ENCODE data around the gene ANKS1B.

The ANKS1B gene

DNA sequence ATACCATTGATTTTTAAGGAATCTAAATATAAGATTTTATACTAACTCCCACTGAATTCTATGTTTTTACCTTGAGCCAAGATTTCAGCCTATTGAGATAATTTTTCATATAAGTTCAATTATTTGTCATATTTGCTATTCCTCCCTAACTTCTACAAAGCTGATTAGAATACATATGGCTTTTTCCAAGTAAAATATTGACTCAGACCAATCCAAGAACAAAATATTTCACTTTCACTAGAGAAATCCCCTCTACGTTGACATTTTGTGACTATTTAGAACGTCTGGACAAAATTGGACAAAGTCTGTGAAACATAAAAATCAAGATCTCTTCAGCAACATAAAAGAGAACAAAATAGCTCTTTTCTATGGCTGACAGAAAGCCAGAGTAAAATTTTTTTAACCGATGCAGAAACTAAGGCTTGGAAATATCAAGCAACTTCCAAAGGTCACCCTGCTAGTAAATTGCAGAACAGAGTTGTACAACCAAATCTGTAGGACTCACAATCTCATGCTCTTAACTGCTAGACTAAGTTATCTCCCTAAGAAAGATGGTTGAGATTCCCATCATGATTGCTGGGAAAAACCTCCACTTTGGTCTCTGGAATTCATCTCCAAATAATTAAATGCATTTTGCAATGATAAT, 219.1 kb downstream of the ANKS1B start:
- Histone ChIP-seq H3K4me1 (ENCODE audit: control insufficient read depth, insufficient read depth, low read length, poor library complexity, severe bottlenecking) (no peaks in the 10 kb centered on the region), H3K36me3 (ENCODE audit: control insufficient read depth, insufficient read depth, low read length) (no peaks in the 10 kb centered on the region), H3K9me3 (ENCODE audit: control insufficient read depth, low read length) (no peaks in the 10 kb centered on the region), H3K4me3 (ENCODE audit: extremely low read depth, insufficient read depth, low read length, poor library complexity, severe bottlenecking) (no peak overlapping the region), H3K27ac (ENCODE audit: low read depth, low read length, severe bottlenecking) (no peak overlapping the region)
- WGBS, 2 experiments (ENCODE audit: insufficient coverage in 2 of 2): 84 to 90% methylated on average over 3 of the region's 3 CpGs

DNA sequence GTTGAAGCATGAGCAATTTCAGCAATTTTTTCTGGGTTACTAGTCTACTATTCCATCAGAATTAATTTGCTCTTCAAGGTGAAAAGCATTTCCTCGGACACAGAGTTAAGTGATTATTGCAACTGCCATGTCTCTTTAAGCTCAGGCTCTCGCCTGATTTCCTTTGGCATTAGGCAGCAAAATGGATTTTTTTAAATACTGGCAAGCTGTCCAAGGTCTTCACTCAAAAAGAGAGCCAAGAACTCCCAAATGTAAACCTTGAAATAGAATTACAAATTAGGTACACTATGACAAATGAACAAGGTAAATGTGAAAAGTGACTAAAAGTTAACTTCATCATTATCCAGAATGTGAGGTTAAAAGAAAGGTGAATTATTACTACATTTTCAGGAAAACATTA, 225.3 kb downstream of the ANKS1B start:
- Histone ChIP-seq H3K9me3 (ENCODE audit: control insufficient read depth, low read length) (no peaks in the 10 kb centered on the region), H3K36me3 (ENCODE audit: control insufficient read depth, insufficient read depth, low read length) (no peaks in the 10 kb centered on the region), H3K27ac (ENCODE audit: low read depth, low read length, severe bottlenecking) (no peak overlapping the region), H3K4me1 (ENCODE audit: control insufficient read depth, insufficient read depth, low read length, poor library complexity, severe bottlenecking) (no peaks in the 10 kb centered on the region), H3K4me3 (ENCODE audit: extremely low read depth, insufficient read depth, low read length, poor library complexity, severe bottlenecking) (no peak overlapping the region)
- WGBS, 2 experiments (ENCODE audit: insufficient coverage in 2 of 2): 57 to 92% methylated on average over 1 to 2 of the region's 2 CpGs

DNA sequence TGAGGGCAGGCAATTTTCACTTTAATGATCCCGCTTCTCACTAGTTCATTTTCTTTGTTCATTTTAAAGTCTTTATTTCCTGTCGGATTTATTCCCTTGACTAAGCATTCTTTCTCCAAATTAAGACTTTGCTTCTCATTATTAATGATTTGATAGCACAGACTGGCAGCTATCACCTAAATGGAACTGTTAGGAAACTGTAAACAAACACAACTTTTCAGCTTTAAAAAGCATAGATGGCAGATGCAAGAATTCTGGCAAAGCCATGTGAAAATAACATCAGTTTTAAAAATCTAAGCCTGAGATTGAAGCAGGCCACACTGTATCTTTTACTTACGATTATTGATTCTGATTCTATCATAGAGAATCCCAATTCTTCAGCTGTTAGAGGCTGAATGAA, 225.7 kb downstream of the ANKS1B start:
- Histone ChIP-seq H3K36me3 (ENCODE audit: control insufficient read depth, insufficient read depth, low read length) (no peaks in the 10 kb centered on the region), H3K4me3 (ENCODE audit: extremely low read depth, insufficient read depth, low read length, poor library complexity, severe bottlenecking) (no peak overlapping the region), H3K27ac (ENCODE audit: low read depth, low read length, severe bottlenecking) (no peak overlapping the region), H3K9me3 (ENCODE audit: control insufficient read depth, low read length) (no peaks in the 10 kb centered on the region), H3K4me1 (ENCODE audit: control insufficient read depth, insufficient read depth, low read length, poor library complexity, severe bottlenecking) (no peaks in the 10 kb centered on the region)
- 83 to 93% methylated on average over 1 to 2 of the region's 3 CpGs for WGBS, 2 experiments (ENCODE audit: insufficient coverage in 2 of 2)

DNA sequence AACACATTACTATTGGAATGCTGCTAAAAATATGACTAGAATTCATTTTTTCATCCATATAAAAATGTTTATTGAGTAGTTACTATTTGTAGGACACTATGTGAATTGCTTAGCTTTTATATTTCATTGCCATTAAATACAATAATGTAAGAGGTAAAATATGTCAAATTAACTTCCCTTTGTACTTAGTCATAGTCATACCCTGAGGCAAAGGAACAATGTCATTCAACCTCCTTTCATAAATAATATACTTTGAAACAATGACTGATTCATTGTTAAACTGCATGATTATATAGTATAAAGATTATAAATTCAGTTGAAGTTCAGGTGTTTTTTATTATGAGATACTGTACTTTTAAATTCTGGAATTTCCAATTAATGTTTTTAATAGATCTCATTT, 232.0 kb downstream of the ANKS1B start:
- Histone ChIP-seq H3K27ac (ENCODE audit: low read depth, low read length, severe bottlenecking) (no peak overlapping the region), H3K9me3 (ENCODE audit: control insufficient read depth, low read length) (no peaks in the 10 kb centered on the region), H3K4me3 (ENCODE audit: extremely low read depth, insufficient read depth, low read length, poor library complexity, severe bottlenecking) (no peak overlapping the region), H3K4me1 (ENCODE audit: control insufficient read depth, insufficient read depth, low read length, poor library complexity, severe bottlenecking) (no peaks in the 10 kb centered on the region), H3K36me3 (ENCODE audit: control insufficient read depth, insufficient read depth, low read length) (no peaks in the 10 kb centered on the region)

DNA sequence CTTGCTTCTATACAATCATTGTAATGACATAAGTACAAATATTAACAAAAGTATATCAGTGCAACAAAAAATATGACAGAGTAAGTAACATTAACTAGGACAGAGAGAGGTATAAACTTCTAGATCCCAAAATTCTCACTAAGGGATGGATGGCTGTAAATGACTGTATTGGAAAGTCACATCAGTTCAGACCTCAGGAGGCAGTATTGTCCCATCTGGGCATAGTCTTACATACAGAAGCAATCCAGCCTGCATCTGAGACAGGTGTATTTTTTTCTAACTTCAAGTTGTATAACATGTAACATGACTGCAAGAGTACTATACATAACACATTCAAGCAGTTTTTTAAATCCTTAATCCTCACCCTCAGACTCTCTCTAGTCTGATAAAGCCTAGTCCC, 238.2 kb downstream of the ANKS1B start:
- Histone ChIP-seq H3K36me3 (ENCODE audit: control insufficient read depth, insufficient read depth, low read length) (no peaks in the 10 kb centered on the region), H3K9me3 (ENCODE audit: control insufficient read depth, low read length) (no peaks in the 10 kb centered on the region), H3K27ac (ENCODE audit: low read depth, low read length, severe bottlenecking) (no peak overlapping the region), H3K4me1 (ENCODE audit: control insufficient read depth, insufficient read depth, low read length, poor library complexity, severe bottlenecking) (no peaks in the 10 kb centered on the region), H3K4me3 (ENCODE audit: extremely low read depth, insufficient read depth, low read length, poor library complexity, severe bottlenecking) (no peak overlapping the region)

DNA sequence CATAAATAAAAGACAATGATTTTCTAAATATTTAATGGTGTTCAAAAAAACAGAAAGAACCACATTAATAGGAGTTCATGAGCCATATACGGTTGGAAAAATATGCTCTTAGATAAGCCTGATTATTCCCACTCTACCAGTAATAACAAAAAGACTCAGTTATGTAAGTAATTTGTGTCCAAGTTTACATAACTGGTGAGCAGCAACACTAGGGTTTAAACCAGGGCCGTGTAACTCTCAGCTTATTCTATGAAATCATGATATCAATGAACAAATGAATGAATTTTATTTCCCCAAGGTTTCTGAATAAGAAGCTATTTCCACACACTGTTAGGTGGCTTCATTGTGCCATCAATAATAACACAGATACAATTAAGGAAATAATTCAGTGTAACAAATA, 238.8 kb downstream of the ANKS1B start:
- WGBS, 2 experiments (ENCODE audit: insufficient coverage in 2 of 2): no CpG with 5 or more reads among the region's 2 CpGs

DNA sequence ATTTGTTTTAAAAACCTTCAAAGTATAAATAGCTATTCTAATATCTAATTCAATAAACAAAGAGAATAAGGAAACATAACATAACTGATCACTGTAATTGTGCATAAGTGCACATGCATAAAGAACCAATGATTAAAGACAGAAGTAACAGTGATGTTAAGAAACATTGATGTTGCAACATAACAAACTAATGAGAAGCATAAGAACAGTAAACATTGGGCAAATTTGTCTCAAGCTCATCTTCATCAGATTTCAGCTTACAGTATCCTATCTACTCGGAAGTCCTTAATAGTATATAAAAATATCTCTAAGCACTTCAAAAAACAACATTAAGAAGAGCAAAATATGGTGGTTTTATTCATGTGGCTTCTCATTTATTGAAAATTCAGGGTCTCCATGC, 239.6 kb downstream of the ANKS1B start:
- Histone ChIP-seq H3K27ac (ENCODE audit: low read depth, low read length, severe bottlenecking) (no peak overlapping the region), H3K4me3 (ENCODE audit: extremely low read depth, insufficient read depth, low read length, poor library complexity, severe bottlenecking) (no peak overlapping the region), H3K4me1 (ENCODE audit: control insufficient read depth, insufficient read depth, low read length, poor library complexity, severe bottlenecking) (no peaks in the 10 kb centered on the region), H3K36me3 (ENCODE audit: control insufficient read depth, insufficient read depth, low read length) (no peaks in the 10 kb centered on the region), H3K9me3 (ENCODE audit: control insufficient read depth, low read length) (no peaks in the 10 kb centered on the region)
- WGBS, 2 experiments (ENCODE audit: insufficient coverage in 2 of 2): no CpG with 5 or more reads among the region's 1 CpG

More for the DNA sequence above, 238.8 kb downstream of the ANKS1B start:
- H3K36me3 ChIP-seq (ENCODE audit: control insufficient read depth, insufficient read depth, low read length): no peaks in the 10 kb centered on the region
- H3K27ac ChIP-seq (ENCODE audit: low read depth, low read length, severe bottlenecking): no peak overlapping the region
- H3K9me3 ChIP-seq (ENCODE audit: control insufficient read depth, low read length): no peaks in the 10 kb centered on the region
- no peak overlapping the region for H3K4me3 ChIP-seq (ENCODE audit: extremely low read depth, insufficient read depth, low read length, poor library complexity, severe bottlenecking)
- H3K4me1 ChIP-seq (ENCODE audit: control insufficient read depth, insufficient read depth, low read length, poor library complexity, severe bottlenecking): no peaks in the 10 kb centered on the region

DNA sequence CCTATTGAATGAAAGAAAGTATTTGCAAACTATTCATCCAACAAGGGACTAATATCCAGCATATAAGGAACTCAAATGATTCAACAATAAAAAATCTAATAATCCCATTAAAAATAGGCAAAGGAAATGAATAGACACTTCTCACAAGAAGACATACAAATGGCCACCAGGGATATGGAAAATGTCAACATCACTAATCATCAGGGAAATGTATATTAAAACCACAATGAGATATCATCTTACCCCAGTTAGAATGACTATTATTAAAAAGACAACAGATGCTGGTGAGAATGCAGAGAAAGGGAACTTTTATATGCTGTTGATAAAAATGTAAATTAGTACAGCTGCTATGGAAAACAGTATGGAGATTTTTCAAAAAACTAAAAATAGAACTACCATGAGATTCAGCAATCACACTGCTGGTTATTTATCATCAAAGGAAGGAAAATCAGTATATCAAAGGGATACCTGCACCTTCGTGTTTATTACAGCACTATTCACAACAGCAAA, 247.9 kb downstream of the ANKS1B start:
- Histone ChIP-seq H3K27ac (ENCODE audit: low read depth, low read length, severe bottlenecking) (no peak overlapping the region), H3K36me3 (ENCODE audit: control insufficient read depth, insufficient read depth, low read length) (no peaks in the 10 kb centered on the region), H3K4me3 (ENCODE audit: extremely low read depth, insufficient read depth, low read length, poor library complexity, severe bottlenecking) (no peak overlapping the region), H3K9me3 (ENCODE audit: control insufficient read depth, low read length) (no peaks in the 10 kb centered on the region), H3K4me1 (ENCODE audit: control insufficient read depth, insufficient read depth, low read length, poor library complexity, severe bottlenecking) (no peaks in the 10 kb centered on the region)
- no CpG with 5 or more reads among the region's 1 CpG for WGBS, 2 experiments (ENCODE audit: insufficient coverage in 2 of 2)

DNA sequence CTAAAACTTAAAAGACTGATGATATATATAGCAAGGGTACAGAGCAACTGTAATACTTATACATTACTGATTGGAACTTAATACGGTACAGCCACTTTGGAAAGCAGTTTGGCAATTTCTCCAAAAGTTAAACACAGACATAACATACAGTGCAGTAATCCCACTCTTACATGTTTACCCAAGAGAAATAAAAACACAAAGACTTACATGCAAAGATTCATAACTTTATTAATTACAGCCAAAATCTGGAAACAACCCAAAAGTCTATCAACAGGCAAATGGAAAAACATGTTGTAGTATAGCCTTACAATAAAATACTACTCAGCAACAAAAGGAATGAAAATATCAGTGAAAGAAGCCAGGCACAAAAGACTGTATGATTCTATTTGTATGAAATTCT, 252.6 kb downstream of the ANKS1B start:
- Histone ChIP-seq H3K36me3 (ENCODE audit: control insufficient read depth, insufficient read depth, low read length) (no peaks in the 10 kb centered on the region), H3K4me3 (ENCODE audit: extremely low read depth, insufficient read depth, low read length, poor library complexity, severe bottlenecking) (no peak overlapping the region), H3K27ac (ENCODE audit: low read depth, low read length, severe bottlenecking) (no peak overlapping the region), H3K4me1 (ENCODE audit: control insufficient read depth, insufficient read depth, low read length, poor library complexity, severe bottlenecking) (no peaks in the 10 kb centered on the region), H3K9me3 (ENCODE audit: control insufficient read depth, low read length) (no peaks in the 10 kb centered on the region)
- 100% methylated on average over 1 of the region's 1 CpG; no CpG with 5 or more reads in 1 of the 2 experiments for WGBS, 2 experiments (ENCODE audit: insufficient coverage in 2 of 2)

DNA sequence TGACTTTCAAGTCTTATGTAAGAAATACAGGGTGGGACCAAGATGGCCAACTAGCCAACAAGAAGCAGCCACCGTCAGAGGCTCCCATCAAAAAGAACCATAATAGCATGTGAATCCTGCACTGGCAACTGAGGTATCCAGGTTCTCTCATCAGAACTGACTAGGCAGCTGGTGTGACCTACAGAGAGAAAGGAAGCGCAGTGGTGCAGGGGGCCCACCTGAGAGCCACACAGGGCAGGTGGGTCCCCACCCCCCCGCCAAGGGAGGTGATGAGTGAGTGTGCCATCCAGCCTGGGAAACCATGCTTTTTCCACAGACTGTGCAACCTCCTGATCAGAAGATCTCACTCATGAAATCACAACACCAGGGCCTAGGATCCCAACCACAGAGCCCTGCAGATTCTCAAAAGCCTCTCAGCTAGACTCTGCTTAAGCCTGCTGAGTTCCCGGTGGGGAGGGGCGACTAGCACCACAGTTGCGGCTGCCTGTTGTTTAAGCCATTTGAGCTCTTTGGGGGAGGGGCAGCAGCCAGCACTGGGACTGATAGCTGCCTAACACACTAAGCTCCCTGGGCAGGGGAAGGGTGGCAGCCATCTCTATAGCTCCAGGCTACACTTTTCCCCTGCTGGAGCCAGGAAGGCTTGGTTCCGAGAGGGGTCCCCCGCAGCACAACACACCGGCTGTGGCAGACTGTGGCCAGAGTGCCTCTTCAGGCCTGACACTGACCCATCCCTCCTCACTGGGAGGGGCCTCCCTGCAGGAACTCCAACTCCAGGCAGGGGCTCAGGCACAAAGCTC, 261.8 kb downstream of the ANKS1B start:
- peaks cover 5% of the 10 kb centered on the region for H3K9me3 ChIP-seq (ENCODE audit: control insufficient read depth, low read length)
- no peak overlapping the region for H3K27ac ChIP-seq (ENCODE audit: low read depth, low read length, severe bottlenecking)
- H3K4me1 ChIP-seq (ENCODE audit: control insufficient read depth, insufficient read depth, low read length, poor library complexity, severe bottlenecking): peaks cover 2% of the 10 kb centered on the region
- no peak overlapping the region for H3K4me3 ChIP-seq (ENCODE audit: extremely low read depth, insufficient read depth, low read length, poor library complexity, severe bottlenecking)
- H3K36me3 ChIP-seq (ENCODE audit: control insufficient read depth, insufficient read depth, low read length): no peaks in the 10 kb centered on the region
- WGBS, 2 experiments (ENCODE audit: insufficient coverage in 2 of 2): 79 to 85% methylated on average over 5 to 7 of the region's 9 CpGs

DNA sequence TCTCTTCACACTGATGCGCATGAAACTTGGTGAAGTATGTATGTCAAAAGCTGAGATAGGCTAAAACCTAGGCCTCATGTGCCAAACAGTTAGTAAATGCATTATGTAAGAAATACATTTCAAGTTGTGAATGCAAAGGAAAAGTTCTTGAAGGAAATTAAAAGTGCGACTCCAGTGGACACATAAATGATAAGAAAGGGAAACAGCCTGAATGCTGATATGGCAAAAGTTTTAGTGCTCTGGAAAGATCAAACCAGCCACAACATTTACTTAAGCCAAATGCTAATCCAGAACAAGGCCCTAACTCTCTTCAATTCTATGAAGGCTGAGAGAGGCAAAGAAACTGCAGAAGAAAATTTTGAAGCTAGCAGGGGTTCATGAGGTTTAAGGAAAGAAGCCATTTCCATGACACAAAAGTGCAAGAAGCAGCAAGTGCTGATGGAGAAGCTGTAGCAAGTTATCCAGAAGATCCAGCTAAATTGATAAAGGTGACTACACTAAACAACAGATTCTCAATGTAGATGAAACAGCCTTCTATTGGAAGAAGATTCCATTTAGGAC, 262.9 kb downstream of the ANKS1B start:
- H3K4me3 ChIP-seq (ENCODE audit: extremely low read depth, insufficient read depth, low read length, poor library complexity, severe bottlenecking): no peak overlapping the region
- no peaks in the 10 kb centered on the region for H3K36me3 ChIP-seq (ENCODE audit: control insufficient read depth, insufficient read depth, low read length)
- H3K9me3 ChIP-seq (ENCODE audit: control insufficient read depth, low read length): peaks cover 5% of the 10 kb centered on the region
- H3K4me1 ChIP-seq (ENCODE audit: control insufficient read depth, insufficient read depth, low read length, poor library complexity, severe bottlenecking): peaks cover 2% of the 10 kb centered on the region
- WGBS, 2 experiments (ENCODE audit: insufficient coverage in 2 of 2): 88% methylated on average over 2 of the region's 2 CpGs; no CpG with 5 or more reads in 1 of the 2 experiments
- H3K27ac ChIP-seq (ENCODE audit: low read depth, low read length, severe bottlenecking): no peak overlapping the region

Measured in mesodermal cell (in vitro differentiated cells).